ENCODE results near the gene NENF. TPM values are rescaled to one million over a fixed set of nuclear protein-coding genes. Genes with fewer than 3 reads are reported as not detected.
"Not testable (repeated sequence)": the region's sequence is repeated elsewhere in the genome, so short reads cannot be mapped to it uniquely, and the experiment has no call there.

NENF gene
- polyA plus RNA-seq, 1 of the 3 experiments (the other 2 are of a cell fraction), result 78.7 TPM

GRCh38 chr1:212388985-212389716 is 43.6 kb upstream of the NENF start (continued):
- TF ChIP-seq SIN3A (IDR thresholded peaks at IDR 0.05; ENCODE audit: borderline replicate concordance, low read depth, low read length) (no peak), TEAD4 (IDR thresholded peaks at IDR 0.05; ENCODE audit: borderline replicate concordance, insufficient read depth) (no peak)

GRCh38 chr1:212395678-212396437 is 36.9 kb upstream of the NENF start:
- H3K4me3 ChIP-seq (ENCODE audit: low read depth in 2 of 2, low read length in 1 of 2); H3K9ac ChIP-seq; POLR2A ChIA-PET; DNase-seq; H3K4me1 ChIP-seq (ENCODE audit: control insufficient read depth in 1 of 2, insufficient read depth in 2 of 2, low read depth in 1 of 2, low read length in 1 of 2); CTCF ChIA-PET; H3K27ac ChIP-seq (ENCODE audit: low read depth in 2 of 2, low read length in 1 of 2); H2AFZ ChIP-seq (ENCODE audit: low read depth); H3K27me3 ChIP-seq (ENCODE audit: insufficient read depth); H4K20me1 ChIP-seq (ENCODE audit: insufficient read depth); H3F3A ChIP-seq (replicated peaks; ENCODE audit: insufficient read depth); H3K4me2 ChIP-seq; H3K9me2 ChIP-seq: not testable (repeated sequence)
- Histone ChIP-seq H3K9me3 (peaks cover 13% of the 10 kb centered on the region; the same call in 1 of the 2 replicates), H3K36me3 (replicated peaks in 1 of 2; ENCODE audit: control insufficient read depth in 1 of 2, insufficient read depth in 2 of 2, low read length in 1 of 2) (peaks cover 10 to 11% of the 10 kb centered on the region in 2 experiments), H3K79me2 (ENCODE audit: insufficient read depth) (peaks cover 15% of the 10 kb centered on the region)
- WGBS (ENCODE audit: low lambda C conversion rate), result 85% methylated on average over 6 of the region's 6 CpGs

- no peak overlapping the region for H2AFZ ChIP-seq (ENCODE audit: low read depth)
- TF ChIP-seq USF1 (IDR thresholded peaks at IDR 0.05; ENCODE audit: borderline replicate concordance, low read depth) (no peak), RAD21 (IDR thresholded peaks at IDR 0.05; ENCODE audit: low read length) (no peak), SIN3A (IDR thresholded peaks at IDR 0.05; ENCODE audit: borderline replicate concordance, low read depth, low read length) (no peak), CHD2 (IDR thresholded peaks at IDR 0.05; ENCODE audit: low read length, partially characterized antibody) (no peak), FOXM1 (IDR thresholded peaks at IDR 0.05; ENCODE audit: low read depth) (no peak), ELF1 (IDR thresholded peaks at IDR 0.05) (no peak), FOSL2 (IDR thresholded peaks at IDR 0.05; ENCODE audit: borderline replicate concordance, low read depth) (no peak)
- no peak overlapping the region for H3K27ac ChIP-seq (ENCODE audit: low read depth in 2 of 2, low read length in 1 of 2)
- WGBS (ENCODE audit: low lambda C conversion rate), result 93% methylated on average over 3 of the region's 3 CpGs
- ChIA-PET CTCF (interaction anchor here (1.4 kb wide), 1 partner anchor 13 kb away, joined by 3 read pairs; no protein-coding TSS in a partner anchor), POLR2A (interaction anchor here (0.7 kb wide), 1 partner anchor 1488 kb away, joined by 3 read pairs; no protein-coding TSS in a partner anchor)
- H3F3A ChIP-seq (replicated peaks; ENCODE audit: insufficient read depth), result no peaks in the 10 kb centered on the region
- H3K4me2 ChIP-seq, result no peak overlapping the region
- no peak for DNase-seq
- no peaks in the 10 kb centered on the region for H3K9me2 ChIP-seq
- no peak overlapping the region for H3K4me3 ChIP-seq (ENCODE audit: low read depth in 2 of 2, low read length in 1 of 2)
- H3K4me1 ChIP-seq (ENCODE audit: control insufficient read depth in 1 of 2, insufficient read depth in 2 of 2, low read depth in 1 of 2, low read length in 1 of 2), result no peaks in the 10 kb centered on the region
- peaks cover 15% of the 10 kb centered on the region for H3K79me2 ChIP-seq (ENCODE audit: insufficient read depth)
- no peaks in the 10 kb centered on the region for H3K27me3 ChIP-seq (ENCODE audit: insufficient read depth)
- H3K36me3 ChIP-seq (replicated peaks in 1 of 2; ENCODE audit: control insufficient read depth in 1 of 2, insufficient read depth in 2 of 2, low read length in 1 of 2), result peaks cover 10 to 11% of the 10 kb centered on the region in 2 experiments
- no peak overlapping the region for H3K9ac ChIP-seq
- H4K20me1 ChIP-seq (ENCODE audit: insufficient read depth), result no peaks in the 10 kb centered on the region
- H3K9me3 ChIP-seq, result peaks cover 13% of the 10 kb centered on the region; the same call in 1 of the 2 replicates
These were observed 36.1 kb upstream of the NENF start for GRCh38 chr1:212396638-212397037.

Data from SK-N-SH (cell line).